ENCODE data around the gene SELENOM.

GRCh38 chr22:31103111-31103510 is 4.3 kb downstream of the SELENOM start:
- TF ChIP-seq CTCF (IDR thresholded peaks at IDR 0.05; ENCODE audit: insufficient read depth, low read length) (no peak), REST (IDR thresholded peaks at IDR 0.05; ENCODE audit: insufficient replicate concordance, low read depth) (no peak)
